Fibroblast of peridontal ligament (primary cell): ENCODE measurements around the gene HNRNPA2B1.

Experiments
- DNase-seq: peaks from one replicate; pipeline ENCODE4 v3.0.0-alpha.2; 2010; ENCODE audit errors: extremely low read depth

HNRNPA2B1 gene

GRCh38 chr7:26200444-26201246, at the start of gene HNRNPA2B1:
Gene HNRNPA2B1, minus strand, starts transcription at chr7:26200746. Its CDS starts 169 bp downstream, at chr7:26200577.
- peak; percentile 98 for DNase-seq

- no peak for DNase-seq
Measured at GRCh38 chr7:26250239-26250638, 49.7 kb upstream of the HNRNPA2B1 start.

DNA sequence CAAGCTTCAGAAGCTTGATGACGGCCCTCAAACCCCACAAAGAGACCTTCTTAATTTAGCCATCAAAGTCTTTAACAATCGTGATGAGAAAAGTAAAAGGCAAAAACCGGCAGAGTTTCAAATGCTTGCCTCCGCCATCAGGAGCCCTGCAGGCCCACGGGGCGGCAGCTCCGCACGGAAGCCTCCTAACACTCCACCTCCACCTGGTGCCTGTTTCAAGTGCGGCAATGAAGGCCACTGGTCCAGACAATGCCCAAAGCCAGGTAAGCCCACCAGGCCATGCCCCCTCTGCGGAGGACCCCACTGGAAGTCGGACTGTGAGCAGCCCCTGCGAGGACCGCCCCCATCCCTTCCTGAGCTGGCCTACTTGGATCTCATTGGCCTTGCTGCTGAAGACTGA, 44.6 kb upstream of the HNRNPA2B1 start:
- DNase-seq, result no peak

DNA sequence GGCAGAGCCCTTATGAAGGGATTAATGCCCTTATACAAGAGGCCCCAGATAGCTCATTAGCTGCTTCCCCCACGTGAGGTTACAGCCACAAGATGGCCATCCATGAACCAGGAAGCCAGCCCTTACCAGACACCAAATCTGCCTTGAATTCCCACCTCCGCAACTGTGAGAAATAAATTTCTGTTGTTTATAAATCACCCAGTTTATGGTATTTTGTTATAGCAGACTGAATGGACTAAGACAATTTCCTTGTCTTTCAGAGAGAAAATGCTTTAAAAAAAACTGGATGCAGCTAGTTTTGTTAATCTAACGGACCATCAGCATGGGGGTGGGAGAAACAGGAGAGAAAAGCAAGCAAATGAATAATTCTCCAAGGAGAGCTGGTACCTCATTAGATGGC, 37.5 kb upstream of the HNRNPA2B1 start:
- no peak for DNase-seq

DNA sequence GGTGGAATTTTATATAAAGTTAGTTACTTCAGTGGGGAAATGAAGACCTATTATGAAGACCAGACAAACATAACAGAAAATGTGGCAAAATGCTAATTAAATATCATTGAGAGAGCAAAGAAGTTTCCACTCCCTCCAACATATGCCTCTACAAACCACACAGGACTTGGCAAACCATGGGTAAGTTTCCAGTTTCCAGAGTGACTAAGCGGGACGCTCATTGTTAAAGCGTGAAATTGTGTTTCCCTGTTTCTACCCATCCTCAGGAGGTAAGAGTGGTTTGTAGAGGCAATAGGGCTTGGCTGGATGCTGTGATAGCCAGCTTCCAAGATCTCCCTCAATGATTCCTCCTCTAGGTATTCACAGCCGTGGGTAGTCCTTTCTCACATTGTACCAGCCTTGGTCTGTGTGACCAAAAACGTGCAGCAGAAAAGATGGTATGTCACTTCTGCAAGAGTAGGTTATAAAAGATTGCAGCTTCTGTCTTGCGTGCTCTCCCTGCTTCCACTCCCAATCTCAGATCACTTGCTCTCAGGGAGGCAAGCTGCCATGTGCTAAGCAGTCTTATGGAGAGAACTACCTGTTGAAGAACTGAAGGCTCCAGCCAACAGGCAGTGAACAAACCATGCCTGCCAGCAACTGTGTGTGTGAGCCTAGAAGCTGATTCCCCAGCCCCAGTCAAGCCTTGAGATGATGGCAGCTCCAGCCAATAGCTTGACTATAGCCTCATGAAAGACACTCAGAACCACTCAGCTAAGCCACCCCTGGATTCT, 36.7 kb upstream of the HNRNPA2B1 start:
- DNase-seq, result no peak

DNA sequence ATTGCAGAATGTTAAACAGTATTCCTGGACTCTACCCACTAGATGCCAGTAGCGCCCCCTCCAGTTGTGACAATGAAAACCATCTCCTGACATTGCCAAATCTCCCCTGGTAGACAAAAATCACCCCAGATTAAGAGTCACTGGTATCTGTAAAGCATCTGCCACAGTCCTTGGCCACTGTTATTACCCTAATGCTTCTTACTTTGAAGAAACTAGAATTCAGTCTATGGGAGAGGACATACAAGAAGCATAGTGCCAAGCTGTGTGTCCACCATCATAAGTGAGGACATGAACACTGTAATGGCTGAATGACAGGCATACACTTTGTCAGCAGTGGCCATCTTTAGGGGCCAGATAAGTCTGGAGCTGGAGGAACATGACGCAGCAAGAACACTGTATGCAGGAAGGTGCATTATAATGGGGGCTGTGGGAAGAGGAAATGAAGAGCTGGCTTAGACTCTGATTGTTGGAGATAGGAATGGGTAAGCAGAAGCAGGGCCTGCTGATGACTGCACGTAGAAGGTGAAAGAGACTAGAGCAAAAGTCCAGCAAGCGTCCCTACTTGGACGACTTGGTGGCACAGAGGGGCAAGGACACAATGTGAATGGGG, 33.5 kb upstream of the HNRNPA2B1 start:
- no peak for DNase-seq

GRCh38 chr7:26227987-26228386, 27.4 kb upstream of the HNRNPA2B1 start:
- no peak for DNase-seq

DNA sequence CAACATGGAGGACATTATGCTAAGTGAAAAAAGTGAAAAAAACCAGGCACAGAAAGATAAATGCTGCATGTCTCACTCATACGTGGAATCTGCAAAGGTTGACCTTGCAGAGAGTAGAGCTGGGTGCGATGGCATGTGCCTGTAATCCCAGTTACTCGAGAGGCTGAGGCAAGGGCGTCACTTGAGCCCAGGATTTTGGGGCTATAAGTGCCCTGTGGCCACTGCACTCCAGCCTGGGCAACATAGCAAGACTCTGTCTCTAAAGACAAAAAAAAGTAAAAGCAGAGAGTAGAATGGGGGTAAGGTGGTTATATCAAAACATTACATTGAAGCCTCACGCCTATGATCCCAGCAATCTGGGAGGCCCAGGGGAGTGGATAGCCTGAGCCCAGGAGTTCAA, 23.8 kb upstream of the HNRNPA2B1 start:
- no peak for DNase-seq

DNA sequence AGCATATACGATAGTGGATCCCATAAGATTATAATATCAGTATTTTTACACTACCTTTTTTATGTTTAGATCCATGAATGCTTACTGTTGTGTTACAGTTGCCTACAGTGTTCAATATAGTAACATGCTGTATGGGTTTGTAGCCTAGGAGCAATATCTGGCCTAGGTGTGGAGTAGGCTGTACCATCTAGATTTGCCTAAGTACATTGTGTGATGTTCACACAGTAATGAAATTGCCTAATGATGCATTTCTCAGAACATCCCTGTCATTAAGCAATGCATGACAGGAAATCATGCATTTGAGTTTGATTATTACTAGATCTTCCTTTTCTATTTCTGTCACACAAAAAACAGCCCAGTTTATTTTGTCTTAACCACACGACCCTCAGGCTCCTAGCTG, 15.5 kb upstream of the HNRNPA2B1 start:
- no peak for DNase-seq

GRCh38 chr7:26213807-26214515, 13.4 kb upstream of the HNRNPA2B1 start:
- no peak for DNase-seq

- no peak for DNase-seq
Measured at GRCh38 chr7:26212921-26213718, 12.6 kb upstream of the HNRNPA2B1 start.

DNA sequence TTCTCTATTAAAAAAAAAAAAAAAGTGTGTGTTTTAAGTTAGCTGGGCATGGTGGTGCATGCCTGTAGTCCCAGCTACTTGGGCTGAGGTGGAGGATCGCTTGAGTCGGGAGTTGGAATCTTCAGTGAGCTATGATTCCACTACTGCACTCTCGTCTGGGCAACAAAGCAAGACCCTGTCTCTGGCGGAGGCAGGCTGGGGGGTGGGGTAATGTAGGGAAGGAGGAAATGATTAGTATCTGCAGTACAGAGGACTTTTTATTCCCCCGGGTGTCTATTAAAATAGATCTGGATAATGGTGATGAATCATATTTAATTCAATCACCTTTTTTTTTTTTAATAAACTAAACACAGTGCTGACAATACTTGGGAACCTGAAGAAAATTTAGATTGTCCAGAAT, 7.5 kb upstream of the HNRNPA2B1 start:
- DNase-seq, result no peak

GRCh38 chr7:26203016-26203415, 2.5 kb upstream of the HNRNPA2B1 start:
- DNase-seq, result no peak

DNA sequence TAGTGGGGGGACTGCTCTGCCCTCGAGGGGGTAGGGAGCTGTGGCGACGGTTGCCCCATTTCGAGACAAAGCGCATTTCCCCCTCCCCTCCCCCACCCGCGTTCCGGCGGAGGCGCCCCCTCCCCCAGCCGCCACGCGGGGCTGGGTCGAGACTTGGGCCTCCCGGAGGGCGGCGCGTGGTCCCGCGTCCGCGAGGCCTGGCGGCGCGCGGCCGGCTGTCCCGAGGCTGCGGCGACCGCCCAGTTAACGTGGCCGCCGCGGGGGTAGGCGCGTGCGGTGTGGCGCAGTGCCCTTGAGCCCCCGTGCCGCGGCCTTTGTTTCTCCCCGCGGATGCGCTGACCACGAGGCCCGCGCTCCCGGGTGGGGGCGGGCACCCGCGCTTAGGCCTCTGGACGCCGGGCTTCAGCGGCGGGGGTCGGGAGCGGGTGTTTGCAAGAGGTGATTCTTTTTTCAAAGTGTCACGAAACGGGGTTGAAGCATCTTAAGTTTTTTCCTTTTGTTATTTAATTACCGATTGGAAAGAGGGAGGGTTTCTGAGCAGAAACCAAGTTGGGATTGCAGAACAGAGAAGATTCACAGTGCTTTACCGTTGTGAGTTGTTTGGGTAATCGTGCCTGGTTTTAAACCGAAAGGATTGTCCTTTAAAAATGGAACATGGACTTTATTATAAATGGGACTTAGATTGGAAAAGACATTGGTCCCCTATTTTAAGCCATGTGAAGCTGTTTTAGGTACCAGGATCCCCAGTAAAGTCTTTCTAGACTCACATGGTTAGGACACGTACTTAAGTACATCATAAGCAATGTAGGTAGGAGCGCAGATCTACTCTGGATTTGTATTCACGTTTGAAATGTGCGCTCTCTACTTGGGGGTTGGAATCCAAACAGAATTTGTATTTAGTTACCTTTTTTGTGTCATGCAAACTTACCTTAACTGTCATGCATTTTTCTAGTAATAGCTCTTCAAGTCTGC, 1.8 kb upstream of the HNRNPA2B1 start:
- peak; percentile 42 for DNase-seq

DNA sequence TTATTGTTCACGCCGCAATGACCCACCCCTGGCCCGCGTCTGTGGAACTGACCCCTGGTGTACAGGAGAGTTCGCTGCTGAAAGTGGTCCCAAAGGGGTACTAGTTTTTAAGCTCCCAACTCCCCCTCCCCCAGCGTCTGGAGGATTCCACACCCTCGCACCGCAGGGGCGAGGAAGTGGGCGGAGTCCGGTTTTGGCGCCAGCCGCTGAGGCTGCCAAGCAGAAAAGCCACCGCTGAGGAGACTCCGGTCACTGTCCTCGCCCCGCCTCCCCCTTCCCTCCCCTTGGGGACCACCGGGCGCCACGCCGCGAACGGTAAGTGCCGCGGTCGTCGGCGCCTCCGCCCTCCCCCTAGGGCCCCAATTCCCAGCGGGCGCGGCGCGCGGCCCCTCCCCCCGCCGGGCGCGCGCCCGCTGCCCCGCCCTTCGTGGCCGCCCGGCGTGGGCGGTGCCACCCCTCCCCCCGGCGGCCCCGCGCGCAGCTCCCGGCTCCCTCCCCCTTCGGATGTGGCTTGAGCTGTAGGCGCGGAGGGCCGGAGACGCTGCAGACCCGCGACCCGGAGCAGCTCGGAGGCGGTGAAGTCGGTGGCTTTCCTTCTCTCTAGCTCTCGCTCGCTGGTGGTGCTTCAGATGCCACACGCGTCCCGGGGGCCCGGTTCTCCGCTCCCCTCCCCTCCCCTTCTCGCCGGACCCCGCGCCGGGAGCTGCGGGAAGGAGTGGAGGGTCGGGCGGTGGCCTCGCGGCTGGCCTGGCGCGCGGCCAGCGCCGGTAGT, 887 bp upstream of the HNRNPA2B1 start, which contains the start of gene CBX3:
TSS of gene CBX3 (plus strand) at position 499 of the 772 bp plus-strand sequence. CDS start 1,254 bp downstream, outside the sequence.
- peak; percentile 54 for DNase-seq

DNA sequence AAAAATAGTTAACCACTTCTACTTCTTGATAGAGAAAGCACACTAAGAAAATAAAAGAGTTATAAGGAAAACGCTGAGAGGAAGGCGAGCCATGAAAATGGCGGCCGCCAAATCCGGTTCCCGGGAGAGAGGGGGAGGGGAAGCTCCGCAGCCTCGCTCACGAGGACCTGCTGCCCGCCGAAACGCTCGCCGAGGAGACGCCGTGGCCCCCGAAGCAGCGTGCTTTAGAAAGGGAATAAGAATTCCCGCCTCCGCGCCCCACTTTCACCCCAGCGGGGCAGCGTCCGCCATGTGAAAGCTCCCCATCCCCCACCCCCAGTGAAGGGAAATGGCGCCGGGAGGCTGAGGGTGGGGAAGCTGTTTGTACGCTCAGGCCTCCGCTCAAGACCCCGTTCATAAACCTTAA, 505 bp downstream of the HNRNPA2B1 start:
- peak; percentile 46 for DNase-seq

DNA sequence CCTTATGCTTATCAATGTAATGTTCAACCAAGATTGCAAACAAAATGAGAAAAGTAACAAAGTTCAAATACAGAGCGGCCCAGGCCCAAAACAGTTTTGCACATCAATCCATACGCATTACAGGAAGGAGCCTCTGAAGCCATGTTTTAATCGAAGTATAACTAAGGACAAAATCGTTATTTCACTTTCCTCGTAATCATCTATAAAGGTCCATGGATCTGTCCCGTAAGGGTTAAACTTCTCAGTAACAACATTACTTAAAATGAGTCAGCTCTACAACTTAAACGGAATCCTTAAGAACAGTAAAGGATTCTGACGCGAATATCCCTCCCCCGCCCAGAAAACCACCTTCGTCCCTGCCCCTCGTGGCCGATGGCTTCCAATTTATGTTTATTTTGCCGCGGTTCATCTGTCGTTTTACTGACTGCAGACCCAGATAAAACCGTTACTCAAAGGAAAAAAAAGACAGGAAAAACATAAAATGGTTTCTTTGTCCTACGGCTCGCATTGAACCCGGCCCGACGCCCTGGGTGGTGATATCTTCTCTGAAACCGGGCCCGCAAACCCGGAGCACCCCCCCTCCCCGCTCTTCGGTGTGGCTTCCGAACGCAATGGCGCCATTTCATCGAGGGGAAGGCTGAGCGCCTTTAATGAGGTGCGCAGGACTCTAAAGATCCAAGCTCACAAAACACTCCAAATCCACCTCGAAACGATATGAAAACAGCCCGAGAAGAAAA, 1.1 kb downstream of the HNRNPA2B1 start:
- peak; percentile 53 for DNase-seq

GRCh38 chr7:26198781-26199169, 1.8 kb downstream of the HNRNPA2B1 start:
- no peak for DNase-seq
